Activated naive CD4-positive, alpha-beta T cell treated with anti-CD3 and anti-CD28 coated beads, Interleukin-2, amount 50 U/mL, for 72 hours (primary cell): ENCODE measurements around the gene THY1. TPM values are rescaled to one million over a fixed set of nuclear protein-coding genes. Genes with fewer than 3 reads are reported as not detected.
"Not testable (repeated sequence)": the region's sequence is repeated elsewhere in the genome, so short reads cannot be mapped to it uniquely, and the experiment has no call there.

ENCODE experiments used
- ATAC-seq, 2 donors: fragments of 150-1000 bp; cut with Tn5 transposase; 2 replicates each; pipeline ENCODE4 v1.10.0; 2021; ENCODE audit warnings: mild to moderate bottlenecking in 2 of 2, moderate library complexity in 2 of 2
- DNase-seq, 2 donors: peaks; one replicate each; pipeline ENCODE4 v3.0.0; 2021 to 2022; ENCODE audit warnings: low spot score in 2 of 2
- H3K27ac Mint-ChIP-seq, 2 donors: one replicate each; pipeline ENCODE4 v1.8.0; 2022; ENCODE audit warnings: mild to moderate bottlenecking in 2 of 2, mixed read lengths in 2 of 2
- H3K36me3 Mint-ChIP-seq, 2 donors: one replicate each; pipeline ENCODE4 v1.8.0; 2022; ENCODE audit warnings: mixed read lengths in 2 of 2
- H3K9me3 Mint-ChIP-seq, 2 donors: one replicate each; pipeline ENCODE4 v1.8.0; 2022; ENCODE audit warnings: mixed read lengths in 2 of 2
- total RNA-seq, 2 donors: library from RNA; stranded (reverse); gene quantifications; one replicate each; pipeline ENCODE4 v1.2.3, GENCODE V29; 2022

THY1 gene
- total RNA-seq, 2 donors from 2014 or later: not detected

DNA sequence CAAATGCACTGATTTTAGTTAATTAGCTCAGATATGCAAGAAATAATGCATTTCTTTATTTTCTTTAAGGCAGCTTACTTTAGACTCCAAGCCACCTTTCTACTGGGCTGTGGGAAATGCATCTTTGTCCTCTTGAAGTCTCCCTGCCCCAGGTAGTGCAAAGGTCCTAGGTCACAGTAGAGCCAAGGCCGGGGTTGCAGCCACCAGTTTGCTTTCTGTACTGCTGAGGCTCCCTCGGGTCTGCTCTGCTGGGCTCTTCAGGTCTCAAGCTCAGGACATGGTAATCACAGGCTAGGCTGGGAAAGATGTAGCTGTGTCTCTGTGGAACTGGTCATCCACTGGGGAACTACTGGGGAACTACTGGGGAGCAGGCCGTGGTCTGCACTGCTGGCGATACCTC, 25.4 kb upstream of the THY1 start:
- Mint-ChIP-seq H3K36me3 (no peaks in the 10 kb centered on the region), H3K9me3 (no peaks in the 10 kb centered on the region), H3K27ac (no peak overlapping the region)
- no peak for DNase-seq
- ATAC-seq: no peak

- Mint-ChIP-seq H3K9me3 (no peaks in the 10 kb centered on the region), H3K36me3 (no peaks in the 10 kb centered on the region), H3K27ac (no peak overlapping the region)
- DNase-seq (no peak), ATAC-seq (no peak)
Measured at GRCh38 chr11:119447664-119448242, 24.8 kb upstream of the THY1 start.

DNA sequence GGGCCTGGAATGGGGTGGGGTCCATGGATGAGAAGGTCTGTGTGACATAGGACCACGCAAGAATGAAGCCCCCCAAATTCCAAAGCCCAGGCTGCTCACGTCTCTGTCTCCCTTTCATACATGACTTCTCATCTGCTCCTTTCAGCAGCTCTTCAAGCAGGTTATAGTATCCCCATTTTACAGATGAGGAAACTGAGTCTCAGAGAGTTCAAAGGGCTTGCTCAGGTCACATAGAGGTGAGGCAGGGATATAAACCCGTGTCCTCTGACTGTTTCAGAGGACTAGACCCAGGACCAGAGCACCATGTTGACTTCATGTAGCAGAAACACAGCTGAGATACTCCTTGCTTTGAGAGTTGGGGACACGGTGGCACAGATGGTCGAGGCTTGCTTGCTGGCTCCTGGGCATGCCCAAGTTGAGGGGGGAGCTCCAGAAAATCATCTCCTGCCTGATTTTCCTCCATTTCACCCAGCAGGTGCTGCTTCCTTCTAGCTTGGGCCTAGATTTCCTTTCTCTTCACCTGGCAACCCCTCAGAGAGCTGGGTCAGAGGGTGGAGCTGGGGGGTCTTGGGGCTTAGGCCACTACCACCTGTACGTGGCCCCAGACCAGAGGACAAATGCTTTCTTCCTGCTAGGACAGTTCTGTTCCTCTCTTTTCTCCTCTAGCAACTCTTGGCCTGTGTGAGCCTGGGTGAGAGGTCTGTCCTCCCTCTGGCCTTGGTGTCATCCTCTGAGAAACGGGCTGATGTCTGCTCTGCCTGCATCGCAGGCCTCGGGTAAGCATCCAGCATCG, 24.1 kb upstream of the THY1 start:
- Mint-ChIP-seq H3K9me3 (no peaks in the 10 kb centered on the region), H3K36me3 (no peaks in the 10 kb centered on the region), H3K27ac (no peak overlapping the region)
- DNase-seq (no peak), ATAC-seq (no peak)

DNA sequence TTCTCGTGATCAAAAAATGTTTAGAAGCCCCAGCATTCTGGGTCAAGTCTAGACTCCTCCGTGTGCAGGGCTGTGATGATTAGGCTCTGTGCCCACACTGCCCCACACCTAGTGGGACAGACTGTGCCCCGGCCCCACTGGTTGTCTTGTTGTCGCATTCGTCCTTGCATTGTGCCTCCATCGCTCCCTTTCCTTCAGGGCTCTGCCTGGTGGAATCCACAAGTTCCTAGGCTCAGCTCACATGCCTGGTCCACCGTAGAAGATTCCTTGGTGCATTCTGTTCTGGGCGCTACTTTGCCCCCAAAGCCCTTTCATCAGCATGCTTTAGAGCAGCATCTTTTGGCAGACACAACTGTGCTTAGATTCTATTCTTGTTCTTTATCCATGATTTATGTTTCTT, 23.5 kb upstream of the THY1 start:
- no peaks in the 10 kb centered on the region for H3K9me3 Mint-ChIP-seq
- DNase-seq (no peak), ATAC-seq (no peak)
- H3K27ac Mint-ChIP-seq: no peak overlapping the region
- no peaks in the 10 kb centered on the region for H3K36me3 Mint-ChIP-seq

DNA sequence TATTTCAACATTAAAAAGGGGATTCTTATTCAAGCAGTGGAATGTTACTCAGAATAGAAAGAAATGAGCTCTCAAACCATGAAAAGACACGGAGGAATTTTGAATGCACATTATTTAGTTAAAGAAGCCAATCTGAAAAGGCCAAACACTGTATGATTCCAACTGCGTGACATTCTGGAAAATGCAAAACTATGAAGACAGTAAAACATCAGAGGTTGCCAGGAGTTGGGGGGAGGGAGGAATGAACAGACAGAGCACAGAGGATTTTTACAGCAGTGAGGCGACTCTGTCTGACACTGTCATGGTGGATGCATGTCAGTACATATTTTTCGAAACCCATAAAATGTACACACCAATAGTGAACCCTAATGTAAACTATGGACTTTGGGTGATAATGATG, 22.9 kb upstream of the THY1 start:
- Mint-ChIP-seq H3K36me3 (no peaks in the 10 kb centered on the region), H3K27ac (no peak overlapping the region), H3K9me3 (no peaks in the 10 kb centered on the region)
- no peak for ATAC-seq
- DNase-seq: no peak

DNA sequence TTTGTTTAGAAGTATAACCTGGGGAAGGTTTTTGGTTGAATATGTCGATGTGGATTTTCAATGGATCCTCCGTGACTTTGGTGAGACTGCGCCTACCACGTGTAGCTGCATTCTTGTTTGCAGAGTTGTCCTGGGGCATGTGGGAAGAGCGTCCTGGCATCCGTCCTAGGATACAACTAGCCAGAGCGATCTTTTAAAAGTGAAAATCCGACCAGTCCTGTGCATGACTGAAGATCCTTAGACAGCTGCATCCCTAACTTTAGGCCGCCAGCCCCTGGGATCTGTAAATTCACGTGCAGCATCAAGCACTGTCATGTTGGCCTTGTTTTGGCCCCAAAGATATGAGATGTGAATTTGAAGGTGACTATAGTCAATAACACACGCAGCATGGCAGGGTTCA, 22.4 kb upstream of the THY1 start:
- Mint-ChIP-seq H3K27ac (no peak overlapping the region), H3K9me3 (no peaks in the 10 kb centered on the region), H3K36me3 (no peaks in the 10 kb centered on the region)
- no peak for DNase-seq
- ATAC-seq: no peak

DNA sequence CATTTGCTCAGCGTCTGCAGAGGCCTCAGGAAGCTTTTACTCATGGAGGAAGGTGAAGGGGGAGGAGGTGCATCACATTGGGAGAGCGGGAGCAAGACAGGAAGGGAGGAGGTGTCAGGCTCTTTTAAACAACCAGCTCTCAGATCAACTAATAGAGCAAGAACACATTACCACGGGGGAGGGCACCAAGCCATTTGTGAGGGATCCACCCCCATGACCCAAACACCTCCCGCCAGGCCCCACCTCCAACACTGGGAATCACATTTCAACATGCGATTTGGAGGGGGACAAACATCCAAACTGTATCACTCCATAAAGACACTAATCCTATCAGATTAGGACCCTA, 18.9 kb upstream of the THY1 start:
- H3K27ac Mint-ChIP-seq: no peak overlapping the region
- DNase-seq: no peak
- peaks cover 0 to 6% of the 10 kb centered on the region in 2 donors for H3K36me3 Mint-ChIP-seq
- H3K9me3 Mint-ChIP-seq: peaks cover 0 to under 1% of the 10 kb centered on the region in 2 donors
- no peak for ATAC-seq

DNA sequence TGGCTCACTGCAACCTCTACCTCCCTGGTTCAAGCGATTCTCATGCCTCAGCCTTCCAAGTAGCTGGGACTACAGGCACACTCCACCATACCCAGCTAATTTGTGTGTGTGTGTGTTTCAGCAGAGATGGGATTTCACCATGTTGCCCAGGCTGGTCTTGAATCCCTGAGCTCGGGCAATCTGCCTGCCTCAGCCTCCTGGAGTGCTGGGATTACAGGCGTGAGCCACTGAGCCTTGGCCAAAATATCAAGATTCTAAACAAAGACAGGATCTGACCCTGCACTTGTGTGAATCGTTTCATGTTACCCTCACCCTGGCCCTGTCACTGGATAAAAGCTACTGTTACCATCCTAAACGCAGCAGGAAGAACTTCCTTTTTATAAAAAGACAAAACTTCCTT, 15.6 kb upstream of the THY1 start:
- Mint-ChIP-seq H3K36me3 (peaks cover 5 to 11% of the 10 kb centered on the region in 2 donors), H3K9me3 (peaks cover 0 to 4% of the 10 kb centered on the region in 2 donors), H3K27ac (no peak overlapping the region)
- DNase-seq (no peak), ATAC-seq (no peak)

DNA sequence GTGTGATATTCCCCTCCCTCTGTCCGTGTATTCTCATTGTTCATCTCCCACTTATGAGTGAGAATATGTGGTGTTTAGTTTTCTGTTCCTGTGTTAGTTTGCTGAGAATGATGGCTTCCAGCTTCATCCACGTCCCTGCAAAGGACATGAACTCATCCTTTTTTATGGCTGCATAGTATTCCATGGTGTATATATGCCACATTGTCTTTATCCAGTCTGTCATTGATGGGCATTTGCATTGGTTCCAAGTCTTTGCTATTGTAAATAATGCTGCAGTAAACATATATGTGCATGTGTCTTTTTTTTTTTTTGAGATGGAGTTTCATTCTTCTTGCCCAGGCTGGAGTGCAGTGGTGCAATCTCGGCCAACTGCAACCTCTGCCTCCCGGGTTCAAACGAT, 14.5 kb upstream of the THY1 start:
- H3K36me3 Mint-ChIP-seq: peaks cover 5 to 11% of the 10 kb centered on the region in 2 donors
- not testable (repeated sequence) for H3K9me3 Mint-ChIP-seq, DNase-seq, H3K27ac Mint-ChIP-seq, ATAC-seq

- DNase-seq (no peak), ATAC-seq (no peak)
- Mint-ChIP-seq H3K9me3 (peaks cover 0 to 4% of the 10 kb centered on the region in 2 donors), H3K36me3 (peaks cover 5 to 11% of the 10 kb centered on the region in 2 donors), H3K27ac (no peak overlapping the region)
Measured at GRCh38 chr11:119436711-119437110, 13.7 kb upstream of the THY1 start.

DNA sequence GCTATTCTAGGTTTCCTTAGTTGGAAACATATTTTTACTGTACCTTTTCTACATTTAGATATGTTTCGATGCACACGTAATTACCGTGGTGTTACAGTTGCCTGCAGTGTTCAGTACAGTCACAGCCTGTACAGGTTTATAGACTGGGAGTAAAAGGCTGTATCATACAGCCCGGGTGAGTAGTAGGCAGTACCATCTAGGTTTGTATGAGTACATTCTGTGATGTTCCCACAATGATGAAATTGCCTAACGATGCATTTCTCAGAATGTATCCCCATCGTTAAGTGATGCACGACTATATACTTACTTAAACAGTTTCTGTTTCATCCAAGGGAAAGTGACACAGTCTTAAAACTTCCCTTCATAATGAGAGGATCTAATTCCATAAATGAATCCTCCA, 13.1 kb upstream of the THY1 start:
- Mint-ChIP-seq H3K27ac (no peak overlapping the region), H3K36me3 (peaks cover 5 to 11% of the 10 kb centered on the region in 2 donors), H3K9me3 (peaks cover 0 to 4% of the 10 kb centered on the region in 2 donors)
- ATAC-seq: no peak
- no peak for DNase-seq

DNA sequence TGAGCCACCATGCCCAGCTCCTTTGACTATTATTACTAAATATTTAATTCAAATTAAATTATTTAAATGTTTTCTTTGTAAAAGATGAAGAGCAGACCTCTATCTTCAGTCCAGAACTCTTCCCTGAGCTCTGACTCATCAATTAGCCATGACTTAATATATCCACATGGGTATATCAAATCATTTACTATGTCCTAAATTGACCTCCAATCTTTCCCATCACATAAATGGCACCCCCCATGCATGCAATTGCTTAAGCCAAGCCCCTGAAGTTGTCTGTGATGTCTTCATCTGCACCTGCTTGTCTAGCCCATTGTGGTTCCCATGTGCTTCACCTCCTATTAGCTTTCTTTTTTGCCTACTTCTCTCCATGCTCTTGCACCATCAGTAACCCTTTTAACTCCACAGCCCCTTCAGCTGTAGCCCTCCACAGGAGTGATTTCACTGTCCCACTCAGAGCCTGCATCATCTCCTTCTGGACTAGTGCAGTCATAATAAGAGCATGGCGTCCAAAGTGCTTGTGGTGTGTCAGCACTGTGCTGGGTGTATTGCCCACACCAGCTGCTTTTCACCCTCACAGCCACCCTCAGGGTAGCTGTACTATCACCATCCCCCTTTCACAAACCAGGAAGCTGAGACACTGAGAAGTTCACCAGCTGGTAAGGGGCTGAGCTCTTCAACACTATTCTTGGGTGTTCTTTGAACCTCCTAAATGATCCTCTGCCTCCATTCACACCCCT, 11.8 kb upstream of the THY1 start:
- DNase-seq (no peak), ATAC-seq (no peak)
- peaks cover 5 to 11% of the 10 kb centered on the region in 2 donors for H3K36me3 Mint-ChIP-seq
- H3K9me3 Mint-ChIP-seq: peaks cover 0 to 4% of the 10 kb centered on the region in 2 donors
- no peak overlapping the region for H3K27ac Mint-ChIP-seq

- DNase-seq (no peak), ATAC-seq (no peak)
- H3K36me3 Mint-ChIP-seq: peaks cover 5 to 11% of the 10 kb centered on the region in 2 donors
- peaks cover 0 to 4% of the 10 kb centered on the region in 2 donors for H3K9me3 Mint-ChIP-seq
- H3K27ac Mint-ChIP-seq: no peak overlapping the region
Measured at GRCh38 chr11:119433358-119433725, 10.4 kb upstream of the THY1 start.

GRCh38 chr11:119432484-119433357, 9.7 kb upstream of the THY1 start:
- Mint-ChIP-seq H3K27ac (no peak overlapping the region), H3K9me3 (peaks cover 0 to 4% of the 10 kb centered on the region in 2 donors), H3K36me3 (peaks cover 5 to 11% of the 10 kb centered on the region in 2 donors)
- DNase-seq (no peak), ATAC-seq (no peak)

DNA sequence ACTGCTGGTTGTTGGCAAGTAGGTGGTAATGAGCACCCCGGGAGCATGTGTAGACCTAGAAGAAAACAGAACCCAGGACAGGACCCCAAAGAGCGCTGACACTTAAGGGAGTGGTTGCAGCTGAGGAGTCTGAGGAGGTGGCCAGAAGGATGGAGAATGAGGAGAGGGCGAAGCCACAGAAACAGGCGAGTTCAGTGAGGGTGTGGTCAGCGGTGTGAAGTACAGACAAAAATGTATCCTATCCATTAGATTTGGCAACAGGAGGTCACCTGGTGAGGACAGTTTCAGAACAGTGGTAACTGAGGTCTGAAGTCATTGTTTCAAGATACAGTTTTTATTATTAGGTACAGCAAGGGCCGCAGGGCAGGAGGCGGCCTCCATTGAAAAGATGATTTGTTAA, 8.6 kb upstream of the THY1 start:
- Mint-ChIP-seq H3K27ac (no peak overlapping the region), H3K9me3 (peaks cover 0 to under 1% of the 10 kb centered on the region in 2 donors), H3K36me3 (peaks cover 1% of the 10 kb centered on the region in 2 donors)
- DNase-seq (no peak), ATAC-seq (no peak)

GRCh38 chr11:119427279-119427678, 4.3 kb upstream of the THY1 start:
- no peak for ATAC-seq
- H3K9me3 Mint-ChIP-seq: no peaks in the 10 kb centered on the region

GRCh38 chr11:119426142-119426541, 3.2 kb upstream of the THY1 start:
- Mint-ChIP-seq H3K9me3 (no peaks in the 10 kb centered on the region), H3K27ac (no peak overlapping the region), H3K36me3 (peaks cover 0 to 5% of the 10 kb centered on the region in 2 donors)
- ATAC-seq (no peak), DNase-seq (no peak)

More at GRCh38 chr11:119427279-119427678, 4.3 kb upstream of the THY1 start:
- no peak for DNase-seq
- no peak overlapping the region for H3K27ac Mint-ChIP-seq
- H3K36me3 Mint-ChIP-seq: peaks cover 0 to 5% of the 10 kb centered on the region in 2 donors
